GM12874 (cell line): Measurements from ENCODE around the gene METTL13.

Experiments
- TF ChIP-seq, protein P1 (sequence below): IDR thresholded peaks from 2 replicates; pipeline ENCODE4 v1.5.1; 2011; ENCODE audit warnings: low read depth, mild to moderate bottlenecking, control low read depth, low read length, moderate library complexity; ENCODE audit not compliant: insufficient read depth

Gene METTL13

DNA sequence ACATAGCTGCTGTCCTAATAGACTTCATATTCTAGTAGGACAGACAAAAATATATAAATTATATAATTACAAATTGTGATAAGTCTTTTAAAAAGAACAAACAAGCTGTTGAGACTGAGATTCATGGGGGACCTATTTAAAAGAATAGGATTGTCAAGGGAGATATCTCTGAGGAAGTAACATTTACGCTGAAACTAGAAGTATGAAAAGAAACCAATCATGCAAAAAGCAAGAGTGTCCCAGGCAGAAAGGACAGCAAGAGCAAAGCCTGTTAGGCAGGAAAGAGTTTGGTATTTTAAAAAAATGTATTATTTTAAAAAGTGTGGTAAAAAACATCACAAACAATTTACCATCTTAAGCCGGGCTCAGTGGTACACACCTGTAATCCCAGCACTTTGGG is 9.1 kb upstream of the METTL13 start:
- TF ChIP-seq, protein P1, sequence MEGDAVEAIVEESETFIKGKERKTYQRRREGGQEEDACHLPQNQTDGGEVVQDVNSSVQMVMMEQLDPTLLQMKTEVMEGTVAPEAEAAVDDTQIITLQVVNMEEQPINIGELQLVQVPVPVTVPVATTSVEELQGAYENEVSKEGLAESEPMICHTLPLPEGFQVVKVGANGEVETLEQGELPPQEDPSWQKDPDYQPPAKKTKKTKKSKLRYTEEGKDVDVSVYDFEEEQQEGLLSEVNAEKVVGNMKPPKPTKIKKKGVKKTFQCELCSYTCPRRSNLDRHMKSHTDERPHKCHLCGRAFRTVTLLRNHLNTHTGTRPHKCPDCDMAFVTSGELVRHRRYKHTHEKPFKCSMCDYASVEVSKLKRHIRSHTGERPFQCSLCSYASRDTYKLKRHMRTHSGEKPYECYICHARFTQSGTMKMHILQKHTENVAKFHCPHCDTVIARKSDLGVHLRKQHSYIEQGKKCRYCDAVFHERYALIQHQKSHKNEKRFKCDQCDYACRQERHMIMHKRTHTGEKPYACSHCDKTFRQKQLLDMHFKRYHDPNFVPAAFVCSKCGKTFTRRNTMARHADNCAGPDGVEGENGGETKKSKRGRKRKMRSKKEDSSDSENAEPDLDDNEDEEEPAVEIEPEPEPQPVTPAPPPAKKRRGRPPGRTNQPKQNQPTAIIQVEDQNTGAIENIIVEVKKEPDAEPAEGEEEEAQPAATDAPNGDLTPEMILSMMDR, result no peak

DNA sequence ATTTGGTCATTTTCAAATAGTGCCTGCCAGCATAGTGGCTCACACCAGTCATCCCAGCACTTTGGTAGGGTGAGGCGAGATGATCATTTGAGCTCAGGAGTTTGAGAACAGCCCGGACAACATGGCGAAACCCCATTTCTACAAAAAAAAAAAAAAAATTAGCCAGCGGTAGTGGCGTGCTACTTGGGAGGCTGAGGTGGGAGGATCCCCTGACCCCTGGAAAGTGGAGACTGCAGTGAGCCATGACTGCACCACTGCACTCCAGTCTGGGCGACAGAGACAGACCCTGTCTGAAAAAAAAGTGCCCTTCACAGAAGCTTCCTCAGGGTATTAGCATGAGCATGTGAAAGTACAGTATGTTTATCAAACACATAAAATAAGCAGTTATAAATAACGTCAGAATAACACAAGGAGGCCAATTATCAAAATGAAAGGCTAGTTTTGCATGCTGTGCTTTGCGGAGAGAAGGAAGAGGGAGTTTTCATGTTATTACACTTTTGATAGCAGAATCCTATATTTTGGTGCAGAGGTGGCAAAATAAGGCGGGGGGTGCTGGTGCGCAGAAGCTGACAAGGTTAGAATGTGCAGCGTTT is 781 bp upstream of the METTL13 start:
- TF ChIP-seq, protein P1, result no peak

DNA sequence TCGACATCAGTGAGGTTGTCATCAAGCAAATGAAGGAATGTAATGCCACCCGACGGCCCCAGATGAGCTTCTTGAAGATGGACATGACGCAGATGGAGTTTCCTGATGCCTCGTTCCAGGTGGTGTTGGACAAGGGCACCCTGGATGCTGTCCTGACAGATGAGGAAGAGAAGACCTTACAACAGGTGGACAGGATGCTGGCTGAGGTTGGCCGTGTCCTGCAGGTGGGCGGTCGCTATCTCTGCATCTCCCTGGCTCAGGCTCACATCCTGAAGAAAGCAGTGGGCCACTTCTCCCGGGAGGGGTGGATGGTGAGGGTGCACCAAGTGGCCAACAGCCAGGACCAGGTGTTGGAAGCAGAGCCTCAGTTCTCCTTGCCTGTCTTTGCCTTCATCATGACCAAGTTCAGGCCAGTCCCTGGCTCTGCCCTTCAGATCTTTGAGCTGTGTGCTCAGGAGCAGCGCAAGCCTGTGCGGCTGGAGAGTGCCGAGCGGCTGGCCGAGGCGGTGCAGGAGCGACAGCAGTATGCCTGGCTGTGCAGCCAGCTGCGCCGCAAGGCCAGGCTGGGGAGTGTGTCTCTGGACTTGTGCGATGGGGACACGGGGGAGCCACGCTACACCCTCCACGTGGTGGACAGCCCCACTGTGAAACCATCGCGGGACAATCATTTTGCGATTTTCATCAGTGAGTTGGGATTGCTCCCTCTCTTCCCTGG is 2.5 kb downstream of the METTL13 start:
- TF ChIP-seq, protein P1, result no peak

- TF ChIP-seq, protein P1, result no peak
These were observed 3.3 kb downstream of the METTL13 start for GRCh38 chr1:171784784-171785183.

DNA sequence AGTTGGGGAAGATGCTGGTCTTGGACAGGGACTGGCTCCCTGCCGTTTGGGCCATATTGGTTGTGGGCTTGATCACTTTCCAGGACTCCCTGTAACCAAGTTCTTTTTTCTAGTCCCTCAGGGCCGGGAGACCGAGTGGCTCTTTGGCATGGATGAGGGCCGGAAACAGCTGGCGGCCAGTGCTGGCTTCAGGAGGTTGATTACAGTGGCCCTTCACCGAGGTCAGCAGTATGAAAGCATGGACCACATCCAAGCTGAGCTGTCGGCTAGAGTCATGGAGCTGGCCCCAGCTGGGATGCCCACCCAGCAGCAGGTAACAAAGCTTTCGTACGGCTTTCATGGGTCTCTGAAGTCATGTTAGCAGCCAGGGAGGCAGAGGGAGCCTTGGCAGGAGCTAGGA is 4.3 kb downstream of the METTL13 start:
- TF ChIP-seq, protein P1, result no peak

GRCh38 chr1:171786534-171786933 is 5.1 kb downstream of the METTL13 start:
- TF ChIP-seq, protein P1, result no peak

GRCh38 chr1:171787686-171788480 is 6.4 kb downstream of the METTL13 start:
- TF ChIP-seq, protein P1, result no peak
